K562 (cell line): ENCODE data around the gene PMFBP1. TPM values are rescaled to one million over a fixed set of nuclear protein-coding genes. Genes with fewer than 3 reads are reported as not detected.

ENCODE experiments used
- ATAC-seq: fragments of 200-7000 bp; cut with Tn5 transposase; 3 replicates; pipeline ENCODE4 v1.9.1; 2020; ENCODE audit warnings: moderate library complexity
- BruUV-seq: library from RNA; stranded (reverse); fragments of 400-500 nt; replicated peaks from 2 replicates; lab custom pipeline; 2021; lab: Mats Ljungman, UMichigan
- CTCF ChIA-PET: fragments of 300-600 bp; formaldehyde crosslinking; extraction: SDS; loops from one replicate; lab custom pipeline; 2021; ENCODE audit warnings: low intra/inter-chr PET ratio; lab: Yijun Ruan, JAX
- POLR2A ChIA-PET: fragments of 300-600, 350-650 bp; sonication (Branson Sonifier 250); formaldehyde crosslinking; extraction: SDS; loops from one replicate; lab custom pipeline; 2021; ENCODE audit warnings: antibody characterized with exemption, inconsistent platforms; lab: Yijun Ruan, JAX
- DNase-seq, 4 experiments: peaks; one replicate each; pipeline versions ENCODE4 v3.0.0 to v3.0.0-alpha.2; 2011 to 2018; ENCODE audit warnings: low spot score in 3 of 4, mixed read lengths in 3 of 4; ENCODE audit errors: extremely low read depth in 1 of 4
- FAIRE-seq: peaks from 2 replicates; lab custom pipeline; 2011; peaks lifted over from hg19 to GRCh38; lab: Jason Lieb, UNC
- H2AFZ ChIP-seq: 2 replicates; pipeline ENCODE4 v1.6.0; 2011; ENCODE audit warnings: low read depth, low read length, control low read depth, inconsistent platforms
- H3K27ac ChIP-seq: fragments of 200-600 bp; 3 replicates; pipeline ENCODE4 v1.8.0; 2011; ENCODE audit warnings: low read depth, mild to moderate bottlenecking, control low read depth, inconsistent platforms, low read length, moderate library complexity, mixed read lengths; ENCODE audit errors: extremely low read depth
- H3K27me3 ChIP-seq, 2 experiments: fragments of 300-600 bp in 1 of 2; 2 replicates in 1 of 2; 3 replicates in 1 of 2; pipeline versions ENCODE4 v1.6.0 to v1.8.0; 2011; ENCODE audit warnings: inconsistent platforms in 2 of 2, low read length in 2 of 2, mild to moderate bottlenecking in 1 of 2, mixed read lengths in 1 of 2, moderate library complexity in 1 of 2; ENCODE audit not compliant: control insufficient read depth in 2 of 2, insufficient read depth in 2 of 2
- H3K36me3 ChIP-seq: fragments of 300-600 bp; 3 replicates; pipeline ENCODE4 v1.8.0; 2011; ENCODE audit warnings: mild to moderate bottlenecking, low read length, inconsistent platforms; ENCODE audit not compliant: control insufficient read depth, insufficient read depth
- H3K4me1 ChIP-seq, 2 experiments: fragments of 200-600 bp in 1 of 2; replicated peaks in 1 of 2; 2 replicates in 1 of 2; 3 replicates in 1 of 2; pipeline versions ENCODE4 v1.5.1 to v1.8.0; 2011; ENCODE audit warnings: inconsistent platforms in 2 of 2, low read length in 2 of 2, mild to moderate bottlenecking in 1 of 2, mixed read lengths in 1 of 2, moderate library complexity in 1 of 2; ENCODE audit not compliant: control insufficient read depth in 2 of 2, insufficient read depth in 2 of 2
- H3K4me2 ChIP-seq: 2 replicates; pipeline ENCODE4 v1.6.1; 2011; ENCODE audit warnings: low read length, control low read depth, inconsistent platforms, mixed read lengths; ENCODE audit not compliant: insufficient read depth
- H3K4me3 ChIP-seq: fragments of 200-600 bp; sonication (generic), shearing (Covaris generic); 2 replicates; pipeline ENCODE4 v1.5.1; 2016; ENCODE audit warnings: control low read depth, inconsistent platforms
- H3K79me2 ChIP-seq: fragments of 200-600 bp; 3 replicates; pipeline ENCODE4 v1.8.0; 2011; ENCODE audit warnings: low read length, inconsistent platforms; ENCODE audit not compliant: control insufficient read depth, insufficient read depth
- H3K9ac ChIP-seq, 2 experiments: 2 replicates each; pipeline versions ENCODE4 v1.6.0 to v1.6.1; 2011; ENCODE audit warnings: low read depth in 2 of 2, low read length in 2 of 2, control low read depth in 1 of 2, inconsistent platforms in 1 of 2, mild to moderate bottlenecking in 1 of 2, mixed read lengths in 1 of 2; ENCODE audit not compliant: insufficient read depth in 1 of 2
- H3K9me1 ChIP-seq: one replicate; pipeline ENCODE4 v1.6.0; 2011; ENCODE audit warnings: inconsistent platforms, mild to moderate bottlenecking, low read length, moderate library complexity; ENCODE audit not compliant: control insufficient read depth, insufficient read depth
- H3K9me3 ChIP-seq: replicated peaks from 2 replicates; pipeline ENCODE4 v1.5.1; 2011; ENCODE audit warnings: low read depth, low read length, inconsistent platforms; ENCODE audit not compliant: control insufficient read depth, insufficient read depth
- H4K20me1 ChIP-seq: replicated peaks from 2 replicates; pipeline ENCODE4 v1.6.1; 2011; ENCODE audit warnings: low read length, inconsistent platforms, mixed read lengths; ENCODE audit not compliant: control insufficient read depth, insufficient read depth
- ATF6 ChIP-seq: sonication (generic); formaldehyde crosslinking; IDR thresholded peaks from 2 replicates; pipeline ENCODE4 v1.4.0; 2020; ENCODE audit warnings: mild to moderate bottlenecking, missing genetic modification reagents
- CBX5 ChIP-seq: IDR thresholded peaks from 2 replicates; pipeline ENCODE4 v1.6.1; 2014; ENCODE audit warnings: low read depth, borderline replicate concordance
- CCNT2 ChIP-seq: IDR thresholded peaks from 2 replicates; pipeline ENCODE4 v1.6.1; 2011; ENCODE audit warnings: borderline replicate concordance, low read depth, mild to moderate bottlenecking, moderate library complexity, mixed read lengths, low read length; ENCODE audit not compliant: insufficient read length; ENCODE audit errors: extremely low read depth
- RBM25 ChIP-seq: fragments of 200-400 bp; formaldehyde crosslinking; IDR thresholded peaks from 2 replicates; pipeline ENCODE4 v1.6.1; 2018; ENCODE audit warnings: low read length, low read depth, moderate library complexity; ENCODE audit not compliant: severe bottlenecking
- SNIP1 ChIP-seq: fragments of 450-650 bp; IDR thresholded peaks from 2 replicates; pipeline ENCODE4 v1.7.1; 2017; ENCODE audit warnings: low read depth, mild to moderate bottlenecking
- SPI1 ChIP-seq: IDR thresholded peaks from 2 replicates; pipeline ENCODE4 v1.6.1; 2011; ENCODE audit warnings: low read depth, low read length, control low read depth, borderline replicate concordance
- SRSF9 ChIP-seq: fragments of 200-400 bp; formaldehyde crosslinking; IDR thresholded peaks from 2 replicates; pipeline ENCODE4 v1.6.1; 2017; ENCODE audit warnings: low read depth, low read length, borderline replicate concordance
- ZBTB33 ChIP-seq: sonication (generic); formaldehyde crosslinking; IDR thresholded peaks from 2 replicates; pipeline ENCODE4 v1.8.1; 2023; ENCODE audit warnings: mild to moderate bottlenecking, missing genetic modification reagents
- ZFP91 ChIP-seq: sonication (generic); formaldehyde crosslinking; IDR thresholded peaks from 2 replicates; pipeline ENCODE4 v1.8.0; 2022; ENCODE audit warnings: mild to moderate bottlenecking, missing genetic modification reagents
- ZFPM2 ChIP-seq: fragments of 250-450 bp; sonication (Bioruptor Pico); IDR thresholded peaks from 2 replicates; pipeline ENCODE4 v1.5.1; 2022; ENCODE audit warnings: mild to moderate bottlenecking
- ZNF143 ChIP-seq: sonication (generic); formaldehyde crosslinking; IDR thresholded peaks from 2 replicates; pipeline ENCODE4 v1.9.0; 2022; ENCODE audit warnings: mild to moderate bottlenecking, missing genetic modification reagents
- ZNF23 ChIP-seq: fragments of 250-450 bp; sonication (Bioruptor Pico); IDR thresholded peaks from 2 replicates; pipeline ENCODE4 v1.4.0; 2020; ENCODE audit warnings: mild to moderate bottlenecking
- ZNF347 ChIP-seq: fragments of 450-650 bp; formaldehyde crosslinking; IDR thresholded peaks from 2 replicates; pipeline ENCODE4 v1.4.0; 2020; ENCODE audit warnings: low read depth, mild to moderate bottlenecking, moderate library complexity
- ZNF77 ChIP-seq: fragments of 250-450 bp; sonication (Bioruptor Pico); IDR thresholded peaks from 2 replicates; pipeline ENCODE4 v1.5.0; 2020
- WGBS: fragments of 100-300 bp; shearing (Covaris generic); methylation state at CpG from one replicate; pipeline ENCODE4 v1.1.6; 2016; ENCODE audit warnings: low coverage, mixed read lengths; ENCODE audit not compliant: insufficient coverage; ENCODE audit errors: missing lambda C conversion rate; 5-methylcytosine and 5-hydroxymethylcytosine counted together
- in situ Hi-C: fragments of 300-500 bp; cut with MboI; formaldehyde crosslinking; loops from 4 replicates; pipeline ENCODE4 v1.15.0; 2018; ENCODE audit warnings: inconsistent platforms, mixed read lengths
- intact Hi-C: fragments of 100-400 bp; cut with micrococcal nuclease; formaldehyde crosslinking; loops from 2 replicates; pipeline ENCODE4 v1.14.2; 2022
- polyA plus RNA-seq, 8 experiments: library from polyadenylated mRNA; depleted of rRNA in 4 of 8; stranded (reverse) in 5 of 8; unstranded in 3 of 8; fragments of >200 nt; fragmentation: Nextera tagmentation in 2 of 8; fragmentation: Illumina TruSeq in 1 of 8; extraction: Ambion mirVana in 2 of 8; extraction: Trizol in 1 of 8; gene quantifications; 2 replicates each; pipeline versions ENCODE4 v1.2.1 to v1.2.3, GENCODE V29; 2011 to 2014; ENCODE audit warnings: inconsistent platforms in 1 of 8, missing spikeins in 1 of 8
- total RNA-seq, 7 experiments: library from RNA; depleted of rRNA in 6 of 7; stranded (reverse); fragments of >200 nt in 6 of 7; fragmentation: Illumina TruSeq in 2 of 7; extraction: Trizol in 2 of 7; gene quantifications; 2 replicates each; pipeline versions ENCODE4 v1.2.1 to v1.2.3, GENCODE V29; 2011 to 2021; ENCODE audit warnings: low replicate concordance in 1 of 7

The PMFBP1 gene
- total and polyA plus RNA-seq, 9 of the 15 experiments (the other 6 are each of a cell fraction or from before 2014, with no cell fraction given), result 0.13 to 0.91 (median 0.47) TPM

DNA sequence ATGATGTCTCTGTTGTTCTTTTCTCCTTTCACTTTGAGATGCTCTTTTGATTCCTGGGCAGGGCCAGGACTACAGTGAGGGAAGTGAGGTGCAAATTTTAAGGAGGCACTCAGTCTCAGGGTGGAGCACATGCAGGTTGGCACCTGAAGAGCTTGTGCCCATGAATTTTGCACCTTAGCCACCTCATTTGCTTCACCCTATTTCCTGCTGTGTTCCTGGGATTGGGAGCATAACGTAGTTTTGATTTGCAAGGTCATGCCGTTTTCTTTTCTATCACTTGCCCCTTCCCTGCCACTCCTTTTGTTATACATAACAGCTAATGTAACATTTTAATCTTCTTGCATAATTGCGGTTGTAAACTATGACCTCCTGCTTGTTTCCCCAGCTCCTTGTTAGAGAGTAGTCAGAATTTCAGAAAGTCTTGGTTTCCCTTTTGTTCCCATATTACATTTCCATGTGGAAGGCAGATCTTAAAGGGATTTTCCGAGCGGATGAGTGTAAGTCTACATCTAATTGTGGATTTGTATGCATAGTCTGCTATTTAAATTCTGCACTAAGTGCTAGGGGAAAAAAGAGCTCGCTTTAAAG, 9.8 kb downstream of the PMFBP1 start:
- Histone ChIP-seq H3K4me3 (no peak overlapping the region), H3K79me2 (no peaks in the 10 kb centered on the region), H3K27ac (no peak overlapping the region), H3K36me3 (no peaks in the 10 kb centered on the region), H2AFZ (no peak overlapping the region), H3K27me3 (0 out of 5 replicates have a peak, but pooled peaks cover 7% of the 10 kb centered on the region in 2 experiments), H3K4me1 (no peaks in the 10 kb centered on the region), H3K9me3 (no peaks in the 10 kb centered on the region), H3K9ac (no peak overlapping the region), H3K4me2 (no peak overlapping the region), H4K20me1 (no peaks in the 10 kb centered on the region), H3K9me1 (no peaks in the 10 kb centered on the region)
- DNase-seq (no peak), FAIRE-seq (no peak), ATAC-seq (no peak)
- in situ Hi-C loops (no loop called here), intact Hi-C loops (no loop called here)
- no TSS peak for BruUV-seq
- POLR2A ChIA-PET, result interaction anchor here (0.6 kb wide), 1 partner anchor 43 kb away, joined by 3 read pairs; no protein-coding TSS in a partner anchor
- 2% methylated on average over 6 of the region's 6 CpGs for WGBS
- CTCF ChIA-PET, result no interaction called here
- TF ChIP-seq ZFPM2 (CRISPR knock-in tag) (no peak), ZNF23 (CRISPR knock-in tag) (no peak), CBX5 (no peak), SRSF9 (no peak), ZFP91 (CRISPR knock-in tag) (no peak), SNIP1 (no peak), CCNT2 (no peak), ZNF77 (CRISPR knock-in tag) (no peak), ATF6 (CRISPR knock-in tag) (no peak), SPI1 (no peak), ZBTB33 (CRISPR knock-in tag) (no peak), ZNF143 (CRISPR knock-in tag) (no peak), ZNF347 (no peak), RBM25 (no peak)
